GM12801 (cell line): ENCODE data around the gene MADCAM1.

Source experiments
- TF ChIP-seq, protein P1 (sequence below): IDR thresholded peaks from one replicate; pipeline ENCODE4 v1.5.1; 2011; ENCODE audit warnings: control low read depth; ENCODE audit not compliant: insufficient read length; ENCODE audit errors: extremely low read depth

The MADCAM1 gene

DNA sequence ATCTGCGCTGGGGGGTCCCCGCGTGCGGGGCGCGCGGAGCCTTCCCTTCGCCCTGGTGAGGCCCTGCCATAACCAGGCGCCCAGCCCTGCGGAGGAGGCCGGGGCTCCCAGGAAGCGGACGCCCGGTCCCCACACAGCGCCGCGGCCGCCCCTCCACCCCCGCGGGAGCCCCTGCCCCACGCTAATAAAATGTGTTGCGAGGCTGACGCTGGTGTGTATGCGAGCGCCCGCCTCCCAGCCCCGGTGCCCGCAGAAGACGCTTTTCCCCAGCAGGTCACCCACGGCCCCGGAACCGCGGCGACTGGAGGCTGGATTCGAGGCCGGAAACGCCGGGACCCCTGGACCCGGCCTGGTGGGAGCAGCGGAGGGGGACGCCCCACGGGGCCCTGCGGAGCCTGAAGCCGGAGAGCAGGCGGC, 23.2 kb downstream of the MADCAM1 start:
- TF ChIP-seq, protein P1, sequence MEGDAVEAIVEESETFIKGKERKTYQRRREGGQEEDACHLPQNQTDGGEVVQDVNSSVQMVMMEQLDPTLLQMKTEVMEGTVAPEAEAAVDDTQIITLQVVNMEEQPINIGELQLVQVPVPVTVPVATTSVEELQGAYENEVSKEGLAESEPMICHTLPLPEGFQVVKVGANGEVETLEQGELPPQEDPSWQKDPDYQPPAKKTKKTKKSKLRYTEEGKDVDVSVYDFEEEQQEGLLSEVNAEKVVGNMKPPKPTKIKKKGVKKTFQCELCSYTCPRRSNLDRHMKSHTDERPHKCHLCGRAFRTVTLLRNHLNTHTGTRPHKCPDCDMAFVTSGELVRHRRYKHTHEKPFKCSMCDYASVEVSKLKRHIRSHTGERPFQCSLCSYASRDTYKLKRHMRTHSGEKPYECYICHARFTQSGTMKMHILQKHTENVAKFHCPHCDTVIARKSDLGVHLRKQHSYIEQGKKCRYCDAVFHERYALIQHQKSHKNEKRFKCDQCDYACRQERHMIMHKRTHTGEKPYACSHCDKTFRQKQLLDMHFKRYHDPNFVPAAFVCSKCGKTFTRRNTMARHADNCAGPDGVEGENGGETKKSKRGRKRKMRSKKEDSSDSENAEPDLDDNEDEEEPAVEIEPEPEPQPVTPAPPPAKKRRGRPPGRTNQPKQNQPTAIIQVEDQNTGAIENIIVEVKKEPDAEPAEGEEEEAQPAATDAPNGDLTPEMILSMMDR: no peak

- TF ChIP-seq, protein P1: no peak
These were observed 26.4 kb downstream of the MADCAM1 start for GRCh38 chr19:522726-523125.

GRCh38 chr19:524062-524674, 27.9 kb downstream of the MADCAM1 start:
- TF ChIP-seq, protein P1: no peak

DNA sequence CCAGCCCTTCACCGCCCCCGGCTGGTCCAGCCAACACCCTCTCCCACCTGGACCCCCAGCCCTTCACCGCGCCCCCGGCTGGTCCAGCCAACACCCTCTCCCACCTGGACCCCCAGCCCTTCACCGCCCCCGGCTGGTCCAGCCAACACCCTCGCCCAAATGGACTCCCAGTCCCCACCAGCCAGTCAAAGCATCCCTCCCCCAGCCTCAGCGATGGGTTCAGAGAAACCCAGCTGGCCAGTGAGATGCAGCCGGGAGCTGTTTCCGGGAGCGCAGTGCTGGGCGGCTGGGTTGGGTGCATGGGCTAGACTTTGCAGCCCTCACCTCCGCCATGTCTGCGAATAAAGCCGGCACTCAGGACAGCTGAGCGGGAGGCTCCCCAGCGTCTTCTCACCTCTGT, 28.7 kb downstream of the MADCAM1 start:
- TF ChIP-seq, protein P1: no peak

DNA sequence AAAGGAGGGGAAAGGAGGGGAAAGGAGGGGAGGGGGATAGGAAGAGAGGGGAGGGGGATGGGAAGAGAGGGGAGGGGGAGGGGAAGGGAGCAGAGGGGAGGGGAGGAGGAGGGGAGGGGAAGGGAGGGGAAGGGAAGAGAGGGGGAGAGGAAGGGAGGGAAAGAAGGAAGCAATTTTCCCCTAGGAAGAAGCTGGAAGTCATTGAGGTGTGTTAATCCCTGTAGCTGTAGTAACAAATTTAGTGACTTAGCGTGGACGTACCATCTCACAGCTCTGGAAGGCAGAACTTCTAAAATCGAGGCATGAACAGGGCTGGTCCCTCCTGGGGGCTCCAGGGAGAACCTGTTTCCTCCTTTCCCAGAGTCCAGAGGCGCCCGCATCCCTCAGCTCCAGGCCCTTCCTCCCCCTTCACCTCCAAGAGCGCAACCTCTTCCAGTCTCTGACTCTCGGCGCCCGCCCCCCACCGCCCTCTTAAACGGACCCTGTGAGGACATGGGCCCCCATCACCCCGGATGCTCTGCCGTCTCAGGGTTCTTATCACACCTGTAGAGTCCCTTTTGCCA, 29.7 kb downstream of the MADCAM1 start:
- TF ChIP-seq, protein P1: no peak

DNA sequence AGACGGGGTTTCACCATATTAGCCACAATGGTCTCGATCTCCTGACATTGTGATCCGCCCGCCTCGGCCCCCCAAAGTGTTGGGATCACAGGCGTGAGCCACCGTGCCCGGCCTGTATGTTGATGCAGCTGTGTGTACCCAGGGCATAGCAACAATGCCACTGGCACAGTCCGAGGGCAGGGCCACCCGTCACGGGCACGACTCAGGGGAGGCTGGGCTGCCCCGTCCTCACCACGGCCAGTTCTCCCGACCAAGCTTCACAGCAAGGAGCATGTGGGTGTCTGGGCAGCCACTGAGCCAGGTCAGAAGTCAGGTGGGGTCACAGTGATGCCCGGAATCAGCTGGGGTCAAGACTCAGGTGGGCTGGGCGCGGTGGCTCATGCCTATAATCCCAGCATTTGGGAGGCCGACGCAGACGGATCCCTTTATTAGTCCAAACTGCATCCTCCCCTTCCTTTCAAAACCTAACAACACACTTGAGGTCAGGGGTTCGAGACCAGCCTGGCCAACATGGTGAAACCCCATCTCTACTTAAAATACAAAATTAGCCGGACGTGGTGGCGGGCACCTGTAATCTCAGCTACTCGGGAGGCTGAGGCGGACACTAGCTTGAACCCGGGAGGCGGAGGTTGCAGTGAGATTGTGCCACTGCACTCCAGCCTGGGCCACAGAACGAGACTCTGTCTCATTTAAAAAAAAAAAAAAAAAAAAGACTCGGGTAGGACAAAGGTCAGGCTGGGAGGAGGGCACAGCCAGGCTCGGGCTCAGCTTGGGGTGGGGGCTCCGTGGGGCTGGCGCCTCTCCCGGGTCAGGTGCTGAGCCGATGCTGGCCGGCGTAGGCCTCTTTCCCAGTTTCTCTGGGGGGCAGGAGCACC, 34.1 kb downstream of the MADCAM1 start:
- TF ChIP-seq, protein P1: no peak

GRCh38 chr19:531009-531752, 34.9 kb downstream of the MADCAM1 start:
- TF ChIP-seq, protein P1: no peak
